Measurements from ENCODE around the gene MYRF.
A peak's percentile ranks its signal among the peaks of the same experiment; 100 is the strongest.

MYRF gene

GRCh38 chr11:61797263-61797944 lies 45.0 kb downstream of the MYRF start:
- Histone ChIP-seq H3K9me2 (replicated peaks; ENCODE audit: low read depth, low read length) (no peaks in the 10 kb centered on the region), H3K9ac (ENCODE audit: low read depth, low read length, poor library complexity, severe bottlenecking) (peak overlapping the region; percentile 25), H3K9me3 (ENCODE audit: insufficient read depth, low read depth, low read length) (no peaks in the 10 kb centered on the region), H4K20me1 (ENCODE audit: insufficient read depth, low read length, poor library complexity, severe bottlenecking) (peaks cover 39% of the 10 kb centered on the region), H3K4me1 (ENCODE audit: insufficient read depth, low read length, poor library complexity, severe bottlenecking) (peaks cover 26% of the 10 kb centered on the region), H3K4me2 (ENCODE audit: low read depth, low read length, poor library complexity, severe bottlenecking) (peak overlapping the region; percentile 90), H3K4me3 (ENCODE audit: low read length, poor library complexity, severe bottlenecking) (peak overlapping the region; percentile 23), H2AFZ (ENCODE audit: low read length) (no peak overlapping the region), H3K79me2 (ENCODE audit: insufficient read depth, low read length) (peaks cover 65% of the 10 kb centered on the region), H3K27me3 (ENCODE audit: insufficient read depth, low read length, poor library complexity, severe bottlenecking) (peaks cover 5% of the 10 kb centered on the region), H3K36me3 (ENCODE audit: insufficient read depth, low read length) (peaks cover 33% of the 10 kb centered on the region; the same call in 1 of the 2 replicates), H3F3A (ENCODE audit: low read depth) (peaks cover 4% of the 10 kb centered on the region; the same call in 1 of the 2 replicates)
- TF ChIP-seq EZH2phosphoT487 (IDR thresholded peaks at IDR 0.05; ENCODE audit: borderline replicate concordance) (no peak), CTCF (conservative IDR thresholded peaks at IDR 0.05; ENCODE audit: low read length) (peak; percentile 90)

- H3K4me3 ChIP-seq (ENCODE audit: low read length, poor library complexity, severe bottlenecking) = no peak overlapping the region
- H3K9me3 ChIP-seq (ENCODE audit: insufficient read depth, low read depth, low read length) = no peaks in the 10 kb centered on the region
- no peaks in the 10 kb centered on the region for H3K9me2 ChIP-seq (replicated peaks; ENCODE audit: low read depth, low read length)
- no peaks in the 10 kb centered on the region for H3K27me3 ChIP-seq (ENCODE audit: insufficient read depth, low read length, poor library complexity, severe bottlenecking)
- H4K20me1 ChIP-seq (ENCODE audit: insufficient read depth, low read length, poor library complexity, severe bottlenecking) = peaks cover 22% of the 10 kb centered on the region
- peaks cover 4% of the 10 kb centered on the region; the same call in 1 of the 2 replicates for H3F3A ChIP-seq (ENCODE audit: low read depth)
- TF ChIP-seq EZH2phosphoT487 (IDR thresholded peaks at IDR 0.05; ENCODE audit: borderline replicate concordance) (no peak), CTCF (conservative IDR thresholded peaks at IDR 0.05; ENCODE audit: low read length) (no peak)
- H3K79me2 ChIP-seq (ENCODE audit: insufficient read depth, low read length) = peaks cover 45% of the 10 kb centered on the region
- H3K4me1 ChIP-seq (ENCODE audit: insufficient read depth, low read length, poor library complexity, severe bottlenecking) = peaks cover 18% of the 10 kb centered on the region
- no peak overlapping the region for H3K4me2 ChIP-seq (ENCODE audit: low read depth, low read length, poor library complexity, severe bottlenecking)
- peaks cover 57% of the 10 kb centered on the region; the same call in 1 of the 2 replicates for H3K36me3 ChIP-seq (ENCODE audit: insufficient read depth, low read length)
- no peak overlapping the region for H3K9ac ChIP-seq (ENCODE audit: low read depth, low read length, poor library complexity, severe bottlenecking)
- no peak overlapping the region for H2AFZ ChIP-seq (ENCODE audit: low read length)
Measured at GRCh38 chr11:61799665-61800284, 47.3 kb downstream of the MYRF start.

- Histone ChIP-seq H3K9me2 (replicated peaks; ENCODE audit: low read depth, low read length) (no peaks in the 10 kb centered on the region), H4K20me1 (ENCODE audit: insufficient read depth, low read length, poor library complexity, severe bottlenecking) (peaks cover 14% of the 10 kb centered on the region), H3K4me1 (ENCODE audit: insufficient read depth, low read length, poor library complexity, severe bottlenecking) (peaks cover 9% of the 10 kb centered on the region), H3K4me3 (ENCODE audit: low read length, poor library complexity, severe bottlenecking) (no peak overlapping the region), H3K36me3 (ENCODE audit: insufficient read depth, low read length) (peaks cover 60% of the 10 kb centered on the region; the same call in 1 of the 2 replicates), H3F3A (ENCODE audit: low read depth) (peaks cover 4% of the 10 kb centered on the region; the same call in 1 of the 2 replicates), H3K9me3 (ENCODE audit: insufficient read depth, low read depth, low read length) (no peaks in the 10 kb centered on the region), H3K4me2 (ENCODE audit: low read depth, low read length, poor library complexity, severe bottlenecking) (no peak overlapping the region), H3K9ac (ENCODE audit: low read depth, low read length, poor library complexity, severe bottlenecking) (no peak overlapping the region), H3K27me3 (ENCODE audit: insufficient read depth, low read length, poor library complexity, severe bottlenecking) (no peaks in the 10 kb centered on the region), H2AFZ (ENCODE audit: low read length) (no peak overlapping the region), H3K79me2 (ENCODE audit: insufficient read depth, low read length) (peaks cover 36% of the 10 kb centered on the region)
- TF ChIP-seq CTCF (conservative IDR thresholded peaks at IDR 0.05; ENCODE audit: low read length) = no peak
- no peak for TF ChIP-seq EZH2phosphoT487 (IDR thresholded peaks at IDR 0.05; ENCODE audit: borderline replicate concordance)
Measured at GRCh38 chr11:61800331-61801281, 48.2 kb downstream of the MYRF start.
